Karpas-422 (cell line): Measurements from ENCODE around the gene FNBP1. TPM values are rescaled to one million over a fixed set of nuclear protein-coding genes. Genes with fewer than 3 reads are reported as not detected.
"Not testable (repeated sequence)": the region's sequence is repeated elsewhere in the genome, so short reads cannot be mapped to it uniquely, and the experiment has no call there.

Experiments
- DNase-seq: peaks from one replicate; pipeline ENCODE4 v3.0.0-alpha.2; 2015
- H2AFZ ChIP-seq: fragments of 200-600 bp; sonication (generic); 2 replicates; pipeline ENCODE4 v1.6.1; 2014; ENCODE audit warnings: antibody characterized with exemption, low read length, mixed read lengths
- H3K27ac ChIP-seq: fragments of 200-600 bp; sonication (generic); 2 replicates; pipeline ENCODE4 v1.5.1; 2014; ENCODE audit warnings: mild to moderate bottlenecking, low read length, moderate library complexity
- H3K27me3 ChIP-seq: fragments of 200-600 bp; sonication (generic); 2 replicates; pipeline ENCODE4 v1.6.1; 2014; ENCODE audit warnings: low read length, mixed read lengths
- H3K36me3 ChIP-seq: fragments of 200-600 bp; sonication (generic); 2 replicates; pipeline ENCODE4 v1.6.1; 2014; ENCODE audit warnings: low read length, mixed read lengths; ENCODE audit not compliant: insufficient read depth
- H3K4me1 ChIP-seq: fragments of 200-600 bp; sonication (generic); 2 replicates; pipeline ENCODE4 v1.6.1; 2014; ENCODE audit warnings: mild to moderate bottlenecking, low read length, mixed read lengths
- H3K4me2 ChIP-seq: fragments of 200-600 bp; sonication (generic); 2 replicates; pipeline ENCODE4 v1.6.1; 2014; ENCODE audit warnings: low read length, low read depth, mild to moderate bottlenecking; ENCODE audit not compliant: poor library complexity, severe bottlenecking
- H3K4me3 ChIP-seq: fragments of 200-600 bp; sonication (generic); 2 replicates; pipeline ENCODE4 v1.5.1; 2014; ENCODE audit warnings: mild to moderate bottlenecking, antibody characterized with exemption, low read length, mixed read lengths
- H3K79me2 ChIP-seq: fragments of 200-600 bp; sonication (generic); 2 replicates; pipeline ENCODE4 v1.6.1; 2014; ENCODE audit warnings: mild to moderate bottlenecking, low read length, mixed read lengths
- H3K9ac ChIP-seq: fragments of 200-600 bp; sonication (generic); 2 replicates; pipeline ENCODE4 v1.6.0; 2014; ENCODE audit warnings: low read length
- H3K9me2 ChIP-seq: fragments of 200-600 bp; sonication (generic), shearing (Covaris generic); replicated peaks from 2 replicates; pipeline ENCODE4 v1.6.0; 2014; ENCODE audit warnings: mild to moderate bottlenecking, low read length, moderate library complexity; ENCODE audit not compliant: insufficient read depth
- H3K9me3 ChIP-seq: fragments of 300-700, 200-600 bp; sonication (generic); 2 replicates; pipeline ENCODE4 v1.6.1; 2014; ENCODE audit warnings: low read length, mixed read lengths
- H4K20me1 ChIP-seq: fragments of 200-600 bp; sonication (generic); 2 replicates; pipeline ENCODE4 v1.6.1; 2014; ENCODE audit warnings: mild to moderate bottlenecking, antibody characterized with exemption, low read length, low read depth; ENCODE audit not compliant: insufficient read depth
- total RNA-seq: library from RNA; depleted of rRNA; stranded (reverse); fragments of >200 nt; shearing (Covaris generic); gene quantifications from 2 replicates; pipeline ENCODE4 v1.2.3, GENCODE V29; 2014; ENCODE audit warnings: low replicate concordance

Gene FNBP1
- total RNA-seq, 1 experiment from 2014 or later = 205 TPM

DNA sequence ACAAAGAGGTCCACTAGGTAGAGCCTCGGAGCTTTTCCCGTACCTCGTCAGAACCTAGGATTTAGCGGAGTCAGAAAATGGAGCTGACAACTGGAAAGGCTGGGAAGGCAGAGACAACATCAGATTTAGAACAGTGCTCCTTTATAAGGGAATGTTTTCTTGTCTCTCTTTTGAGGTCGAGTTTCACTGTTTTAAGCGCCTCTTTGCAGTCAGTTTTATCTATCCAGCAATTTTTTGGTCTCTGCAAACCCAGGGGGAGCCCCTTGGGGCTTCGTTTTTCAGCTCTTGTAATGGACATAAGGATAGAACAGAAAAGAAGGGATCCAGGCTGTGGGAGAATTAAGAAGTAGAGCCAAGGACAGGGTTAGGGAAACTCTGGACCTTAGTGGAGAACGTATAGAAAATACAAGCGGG lies 80.5 kb downstream of the FNBP1 start:
- Histone ChIP-seq H3K9me2 (no peaks in the 10 kb centered on the region), H3K27ac (no peak overlapping the region), H3K9ac (no peak overlapping the region), H3K79me2 (peaks cover 62% of the 10 kb centered on the region), H3K4me2 (no peak overlapping the region), H4K20me1 (no peaks in the 10 kb centered on the region), H3K36me3 (peaks cover 8% of the 10 kb centered on the region; the same call in 1 of the 2 replicates), H3K27me3 (no peaks in the 10 kb centered on the region), H3K9me3 (no peaks in the 10 kb centered on the region), H3K4me3 (no peak overlapping the region), H3K4me1 (peaks cover 13% of the 10 kb centered on the region), H2AFZ (no peak overlapping the region)
- no peak for DNase-seq

DNA sequence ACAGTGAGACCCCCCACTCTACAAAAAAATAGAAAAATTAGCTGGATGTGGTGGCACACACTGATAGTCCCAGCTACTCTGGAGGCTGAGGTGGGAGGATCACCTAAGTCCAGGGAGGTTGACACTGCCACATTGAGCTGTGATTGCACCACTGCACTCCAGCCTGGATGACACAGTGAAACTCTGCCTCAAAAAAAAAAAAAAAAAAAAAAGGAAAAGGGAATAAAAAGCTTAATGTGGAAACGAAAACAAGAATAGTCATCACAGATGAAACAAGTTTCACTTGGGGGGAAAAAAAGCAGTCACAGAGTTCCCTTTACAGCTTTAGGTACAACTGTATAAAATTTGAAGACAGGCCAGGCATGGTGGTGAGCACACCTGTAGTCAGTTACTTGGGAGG lies 84.2 kb downstream of the FNBP1 start:
- Histone ChIP-seq H3K9ac (no peak overlapping the region), H3K9me3 (no peaks in the 10 kb centered on the region), H3K79me2 (peaks cover 46% of the 10 kb centered on the region), H3K4me1 (peaks cover under 1% of the 10 kb centered on the region), H3K27ac (no peak overlapping the region), H3K9me2 (no peaks in the 10 kb centered on the region), H3K4me2 (no peak overlapping the region), H3K27me3 (no peaks in the 10 kb centered on the region), H2AFZ (no peak overlapping the region), H3K36me3 (peaks cover 13% of the 10 kb centered on the region), H4K20me1 (no peaks in the 10 kb centered on the region), H3K4me3 (no peak overlapping the region)
- no peak for DNase-seq

DNA sequence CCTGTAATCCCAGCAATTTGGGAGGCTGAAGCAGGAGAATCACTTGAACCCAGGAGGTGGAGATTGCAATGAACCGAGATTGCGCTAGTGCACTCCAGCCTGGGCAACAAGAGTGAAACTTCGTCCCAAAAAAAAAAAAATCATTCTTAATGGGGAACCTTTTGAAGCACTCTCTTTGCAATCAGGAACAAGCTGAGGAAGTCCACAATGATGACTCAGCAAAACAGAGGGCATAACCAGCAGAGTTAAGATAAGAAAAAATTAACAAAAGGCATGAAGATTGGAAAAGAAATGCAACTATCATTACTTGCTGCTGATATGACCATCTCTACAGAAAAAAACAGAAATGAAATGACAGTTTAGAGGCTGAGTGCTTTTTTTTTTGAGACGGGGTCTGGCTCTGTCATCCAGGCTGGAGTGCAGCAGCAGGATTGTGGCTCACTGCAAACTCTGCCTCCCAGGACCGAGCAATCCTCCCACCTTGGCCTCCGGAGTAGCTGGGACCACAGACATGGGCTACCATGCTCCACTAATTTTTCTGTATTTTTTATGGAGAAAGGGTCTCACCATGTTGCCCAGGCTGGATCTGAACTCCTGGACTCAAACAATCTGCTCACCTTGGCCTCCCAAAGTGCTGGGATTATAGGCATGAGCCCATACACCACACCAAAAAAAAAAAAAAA lies 88.0 kb downstream of the FNBP1 start:
- H3K9me2 ChIP-seq = no peaks in the 10 kb centered on the region
- H3K4me2 ChIP-seq = no peak overlapping the region
- no peaks in the 10 kb centered on the region for H3K4me1 ChIP-seq
- no peaks in the 10 kb centered on the region for H3K9me3 ChIP-seq
- no peak overlapping the region for H3K27ac ChIP-seq
- H3K9ac ChIP-seq = no peak overlapping the region
- H4K20me1 ChIP-seq = no peaks in the 10 kb centered on the region
- DNase-seq = no peak
- peaks cover 47% of the 10 kb centered on the region for H3K79me2 ChIP-seq
- H2AFZ ChIP-seq = no peak overlapping the region
- peaks cover 26% of the 10 kb centered on the region for H3K36me3 ChIP-seq
- no peak overlapping the region for H3K4me3 ChIP-seq
- no peaks in the 10 kb centered on the region for H3K27me3 ChIP-seq

DNA sequence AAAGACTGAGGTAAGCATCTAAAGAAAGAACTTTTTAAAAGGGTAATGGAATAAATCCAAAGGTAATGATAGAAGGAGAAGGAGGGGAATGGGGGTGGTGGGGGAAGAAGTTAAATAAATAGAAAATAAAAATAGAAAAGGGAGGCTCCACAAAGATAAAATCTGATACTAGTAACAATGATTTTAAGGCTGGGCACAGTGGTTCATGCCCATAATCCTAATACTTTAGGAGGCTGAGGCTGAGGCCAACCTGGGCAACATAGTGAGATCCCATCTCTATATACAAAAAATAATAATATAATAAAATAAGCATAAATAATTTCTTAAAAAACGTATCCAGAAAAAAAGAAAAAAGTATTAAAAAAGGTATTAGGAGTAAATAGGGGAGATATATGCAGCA lies 89.3 kb downstream of the FNBP1 start:
- Histone ChIP-seq H3K9me3 (no peaks in the 10 kb centered on the region), H3K36me3 (peaks cover 36% of the 10 kb centered on the region), H3K9me2 (no peaks in the 10 kb centered on the region), H3K27ac (no peak overlapping the region), H2AFZ (no peak overlapping the region), H3K9ac (no peak overlapping the region), H3K79me2 (peaks cover 53% of the 10 kb centered on the region), H3K4me1 (no peaks in the 10 kb centered on the region), H3K4me3 (no peak overlapping the region), H3K4me2 (no peak overlapping the region), H3K27me3 (no peaks in the 10 kb centered on the region), H4K20me1 (no peaks in the 10 kb centered on the region)
- DNase-seq = no peak

DNA sequence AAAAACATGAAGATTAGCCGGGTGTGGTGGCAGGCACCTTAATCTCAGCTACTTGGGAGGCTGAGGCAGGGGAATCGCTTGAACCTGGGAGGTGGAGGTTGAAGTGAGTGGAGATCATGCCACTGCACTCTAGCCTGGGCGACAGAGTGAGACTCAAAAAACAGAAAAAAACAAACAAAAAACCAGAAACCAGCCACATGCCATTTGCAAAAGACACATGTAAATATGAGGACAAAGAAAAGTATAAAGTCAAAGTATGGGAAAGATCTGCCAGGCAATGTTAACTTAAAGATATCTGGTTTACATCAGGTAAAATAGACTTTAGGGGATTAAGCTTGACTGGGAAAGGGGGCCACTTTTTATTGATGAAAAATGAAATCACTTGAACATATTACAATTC lies 90.7 kb downstream of the FNBP1 start:
- Histone ChIP-seq H3K27me3 (no peaks in the 10 kb centered on the region), H3K79me2 (peaks cover 54% of the 10 kb centered on the region), H3K4me2 (no peak overlapping the region), H3K9me3 (no peaks in the 10 kb centered on the region), H3K9ac (no peak overlapping the region), H2AFZ (no peak overlapping the region), H3K27ac (no peak overlapping the region), H3K9me2 (no peaks in the 10 kb centered on the region), H3K36me3 (peaks cover 36% of the 10 kb centered on the region), H3K4me3 (no peak overlapping the region), H3K4me1 (no peaks in the 10 kb centered on the region), H4K20me1 (no peaks in the 10 kb centered on the region)
- no peak for DNase-seq

DNA sequence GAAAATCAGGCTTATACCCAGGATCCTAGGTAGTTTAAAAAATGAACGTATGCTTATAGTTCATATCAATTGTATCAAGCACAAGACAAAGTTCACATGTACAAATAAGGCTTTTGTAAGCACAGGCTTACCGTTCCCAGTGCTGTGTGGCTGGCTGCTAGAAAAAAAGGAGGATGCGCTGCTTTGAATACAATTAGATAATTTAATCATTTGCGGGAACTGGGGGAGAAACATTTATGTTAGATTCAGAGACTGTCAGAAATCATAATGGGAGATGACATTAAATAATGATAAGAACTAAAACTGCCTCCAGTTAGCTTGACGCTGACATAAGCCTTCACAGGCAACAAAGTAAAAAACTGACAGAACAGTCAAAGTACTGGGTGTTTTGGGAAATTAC lies 93.2 kb downstream of the FNBP1 start:
- no peaks in the 10 kb centered on the region for H4K20me1 ChIP-seq
- H3K4me2 ChIP-seq = no peak overlapping the region
- peaks cover 44% of the 10 kb centered on the region for H3K36me3 ChIP-seq
- H3K79me2 ChIP-seq = peaks cover 54% of the 10 kb centered on the region
- H3K9me2 ChIP-seq = no peaks in the 10 kb centered on the region
- no peak for DNase-seq
- H3K9me3 ChIP-seq = no peaks in the 10 kb centered on the region
- H3K27ac ChIP-seq = no peak overlapping the region
- H3K4me3 ChIP-seq = no peak overlapping the region
- no peak overlapping the region for H2AFZ ChIP-seq
- no peaks in the 10 kb centered on the region for H3K27me3 ChIP-seq
- no peaks in the 10 kb centered on the region for H3K4me1 ChIP-seq
- H3K9ac ChIP-seq = no peak overlapping the region

DNA sequence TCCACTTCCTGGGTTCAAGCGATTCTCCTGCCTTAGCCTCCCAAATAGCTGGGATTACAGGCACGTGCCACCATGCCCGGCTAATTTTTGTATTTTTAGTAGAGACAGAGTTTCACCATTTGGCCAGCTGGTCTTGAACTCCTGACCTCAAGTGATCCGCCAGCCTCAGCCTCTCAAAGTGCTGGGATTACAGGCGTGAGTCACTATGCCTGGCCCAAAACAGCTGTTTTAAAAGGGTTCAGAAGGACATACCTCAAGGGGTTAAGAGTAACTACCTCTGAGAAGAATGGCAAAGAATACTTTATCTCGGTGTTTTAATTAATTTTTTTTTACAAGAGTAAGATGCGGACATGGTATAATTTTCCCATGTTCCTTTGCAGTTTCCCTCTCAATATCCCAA lies 94.4 kb downstream of the FNBP1 start:
- H3K9ac ChIP-seq, H4K20me1 ChIP-seq: not testable (repeated sequence)
- peaks cover 45% of the 10 kb centered on the region for H3K36me3 ChIP-seq

DNA sequence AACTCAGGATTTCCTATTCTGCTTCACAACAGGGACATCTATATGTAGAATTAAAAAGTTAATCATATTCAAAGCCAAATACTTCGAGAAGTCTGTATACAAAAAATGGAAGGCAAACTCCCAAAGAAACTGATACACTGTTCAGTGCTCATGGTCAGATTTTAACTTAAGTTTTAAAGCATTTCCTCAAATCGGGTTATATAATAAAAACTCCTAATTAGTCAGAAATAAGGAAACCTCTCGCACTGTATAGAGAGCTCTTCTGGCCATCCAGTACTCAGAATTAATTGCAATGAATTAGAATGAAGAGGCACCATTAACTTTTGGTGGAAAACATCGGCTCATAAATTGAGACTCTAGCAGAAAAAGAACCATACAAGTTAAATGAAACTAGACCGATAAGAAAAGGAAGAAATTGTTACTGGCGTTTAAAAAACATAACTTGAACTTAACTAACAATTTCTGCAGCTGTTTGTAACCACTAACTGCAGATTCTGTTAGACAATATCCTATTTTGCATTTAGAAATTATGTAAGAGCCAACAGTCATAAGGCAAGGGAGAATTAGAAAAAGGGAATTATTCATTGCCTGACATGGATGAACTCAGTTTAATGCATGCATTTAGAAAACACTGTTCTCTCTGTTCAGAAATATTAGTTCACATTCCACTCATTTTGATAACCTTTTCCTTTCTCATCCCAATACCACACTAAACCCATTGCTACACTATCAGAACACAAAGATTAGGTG lies 96.6 kb downstream of the FNBP1 start:
- DNase-seq = no peak
- Histone ChIP-seq H3K9ac (no peak overlapping the region), H3K9me2 (no peaks in the 10 kb centered on the region), H3K4me3 (no peak overlapping the region), H3K4me1 (no peaks in the 10 kb centered on the region), H3K36me3 (peaks cover 41% of the 10 kb centered on the region), H3K27me3 (no peaks in the 10 kb centered on the region), H3K79me2 (peaks cover 46% of the 10 kb centered on the region), H3K4me2 (no peak overlapping the region), H2AFZ (no peak overlapping the region), H3K9me3 (no peaks in the 10 kb centered on the region), H4K20me1 (no peaks in the 10 kb centered on the region), H3K27ac (no peak overlapping the region)

More for the DNA sequence above, 94.4 kb downstream of the FNBP1 start:
- not testable (repeated sequence) for H3K4me2 ChIP-seq, DNase-seq, H3K9me3 ChIP-seq, H3K27me3 ChIP-seq, H3K4me3 ChIP-seq, H2AFZ ChIP-seq, H3K27ac ChIP-seq, H3K4me1 ChIP-seq, H3K9me2 ChIP-seq
- peaks cover 52% of the 10 kb centered on the region for H3K79me2 ChIP-seq
